Kidney tubule cell (primary cell): ENCODE data around the gene TBC1D17.
A peak's percentile ranks its signal among the peaks of the same experiment; 100 is the strongest.

Experiments used
- DNase-seq: peaks from one replicate; pipeline ENCODE4 v3.0.0-alpha.2; 2018; ENCODE audit warnings: low spot score

The TBC1D17 gene

GRCh38 chr19:49848938-49849337, 28.6 kb upstream of the TBC1D17 start:
- DNase-seq, result no peak

- DNase-seq, result no peak
Observed at GRCh38 chr19:49849433-49850220, 27.9 kb upstream of the TBC1D17 start.

- DNase-seq, result no peak
Observed at GRCh38 chr19:49850221-49850486, 27.3 kb upstream of the TBC1D17 start.

GRCh38 chr19:49850487-49851342, 26.8 kb upstream of the TBC1D17 start, which contains the start of gene PTOV1:
PTOV1 (plus strand) TSS chr19:49851159.
- DNase-seq, result peak; percentile 91

- no peak for DNase-seq
Observed at GRCh38 chr19:49851456-49852259, 25.8 kb upstream of the TBC1D17 start.

- DNase-seq, result no peak
Observed at GRCh38 chr19:49852631-49853126, 24.8 kb upstream of the TBC1D17 start.

- no peak for DNase-seq
Observed at GRCh38 chr19:49853852-49854377, 23.6 kb upstream of the TBC1D17 start.

- DNase-seq, result no peak
Observed at GRCh38 chr19:49854378-49855263, 22.9 kb upstream of the TBC1D17 start.

- DNase-seq, result no peak
Observed at GRCh38 chr19:49855277-49855675, 22.2 kb upstream of the TBC1D17 start.

GRCh38 chr19:49855676-49856573, 21.6 kb upstream of the TBC1D17 start:
- DNase-seq, result no peak

DNA sequence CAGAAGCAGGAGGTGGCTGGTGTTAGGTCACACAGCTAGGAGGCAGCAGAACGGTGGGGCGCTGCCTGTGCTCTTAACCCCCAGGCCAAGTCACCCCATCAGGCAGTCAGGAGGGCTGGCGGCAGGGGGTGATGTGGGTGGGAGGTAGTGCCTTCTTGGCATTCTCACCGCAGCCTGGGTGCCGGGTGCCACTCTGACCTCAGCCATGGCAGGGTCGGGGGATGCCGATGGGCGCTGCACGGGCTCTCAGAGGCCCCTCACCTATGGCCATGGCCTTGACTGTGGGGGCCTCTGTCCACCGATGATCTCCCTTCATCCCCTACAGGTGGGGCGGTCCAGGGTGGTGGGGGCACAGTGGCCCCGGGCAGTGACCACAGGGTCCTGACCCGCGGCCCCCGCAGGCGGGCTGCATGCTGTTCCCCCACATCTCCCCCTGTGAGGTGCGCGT, 20.9 kb upstream of the TBC1D17 start:
- no peak for DNase-seq

- no peak for DNase-seq
Observed at GRCh38 chr19:49857061-49857837, 20.3 kb upstream of the TBC1D17 start.

DNA sequence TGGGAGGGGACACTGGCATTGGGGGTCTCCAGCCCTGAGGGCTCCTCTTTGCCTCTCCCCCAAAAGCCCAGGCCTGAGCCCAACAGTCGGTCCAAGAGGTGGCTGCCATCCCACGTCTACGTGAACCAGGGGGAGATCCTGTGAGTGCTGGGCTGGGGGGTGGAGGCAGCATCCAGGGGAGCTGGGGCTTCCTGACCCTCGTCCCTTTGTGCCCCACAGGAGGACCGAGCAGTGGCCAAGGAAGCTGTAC, 19.7 kb upstream of the TBC1D17 start:
- DNase-seq, result no peak

GRCh38 chr19:49858088-49858985, 19.2 kb upstream of the TBC1D17 start:
- DNase-seq, result no peak

GRCh38 chr19:49859682-49860335, 17.7 kb upstream of the TBC1D17 start:
- no peak for DNase-seq

DNA sequence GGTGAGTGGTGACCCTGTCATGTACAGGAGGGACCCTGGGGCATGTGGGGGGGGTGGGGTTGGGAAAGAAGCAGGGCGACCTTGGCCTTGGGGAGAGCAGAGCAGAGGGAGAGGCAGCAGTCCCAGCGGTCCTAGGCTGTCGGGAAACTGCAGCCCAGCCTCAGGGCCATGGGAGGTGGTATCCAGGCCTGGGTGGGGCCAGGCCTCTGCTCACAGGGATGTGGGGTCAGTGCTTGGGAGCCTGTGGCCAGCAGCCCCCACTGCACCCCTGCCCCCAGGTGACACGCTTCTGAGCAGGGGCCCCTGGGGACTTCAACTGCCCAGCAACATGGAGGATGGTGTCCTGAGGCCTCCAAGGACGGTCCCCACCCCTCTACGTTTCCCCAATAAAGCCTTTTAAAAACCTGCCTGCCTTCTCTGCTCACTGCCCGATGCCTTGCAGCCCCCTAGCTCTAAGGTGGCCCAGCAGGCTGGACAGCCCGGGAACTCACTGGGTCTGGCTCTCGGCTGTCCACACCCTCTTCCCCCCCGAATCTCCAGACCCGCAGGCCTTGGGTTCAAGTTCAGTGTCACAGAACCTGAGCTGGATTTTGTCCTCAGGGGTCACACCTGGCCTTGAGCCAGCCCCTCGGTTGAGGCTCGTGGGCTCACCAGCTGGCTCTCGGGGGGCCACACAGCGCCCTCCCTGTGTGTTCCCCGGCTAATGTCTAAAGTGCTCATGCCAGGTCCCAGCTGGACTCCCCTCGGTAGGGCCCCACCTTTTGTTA, 17.0 kb upstream of the TBC1D17 start:
- no peak for DNase-seq

DNA sequence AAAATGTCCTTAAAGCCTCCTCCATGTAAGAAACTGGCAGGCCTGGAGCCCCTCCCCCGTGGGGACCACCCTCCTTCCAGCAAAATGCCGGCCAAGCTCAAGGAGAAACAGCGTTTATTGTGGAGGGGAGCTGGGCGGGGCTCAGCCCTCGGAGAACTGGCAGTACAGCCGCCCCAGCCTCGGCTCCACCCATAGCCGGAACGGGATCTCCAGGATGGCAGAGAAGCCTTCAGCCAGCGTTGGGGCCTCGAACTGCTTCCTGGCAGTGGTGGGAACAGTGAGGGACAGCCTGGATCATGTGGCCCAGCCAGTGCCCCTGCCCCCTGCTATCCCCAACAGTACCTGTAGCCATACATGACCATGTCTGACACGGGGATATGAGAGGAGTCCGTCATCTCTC, 16.4 kb upstream of the TBC1D17 start:
- DNase-seq, result peak; percentile 36
